ENCODE measurements around the gene ACAP3. TPM values are rescaled to one million over a fixed set of nuclear protein-coding genes. Genes with fewer than 3 reads are reported as not detected.

ACAP3 gene
- total RNA-seq, 1 experiment from 2014 or later, result 30.7 TPM

DNA sequence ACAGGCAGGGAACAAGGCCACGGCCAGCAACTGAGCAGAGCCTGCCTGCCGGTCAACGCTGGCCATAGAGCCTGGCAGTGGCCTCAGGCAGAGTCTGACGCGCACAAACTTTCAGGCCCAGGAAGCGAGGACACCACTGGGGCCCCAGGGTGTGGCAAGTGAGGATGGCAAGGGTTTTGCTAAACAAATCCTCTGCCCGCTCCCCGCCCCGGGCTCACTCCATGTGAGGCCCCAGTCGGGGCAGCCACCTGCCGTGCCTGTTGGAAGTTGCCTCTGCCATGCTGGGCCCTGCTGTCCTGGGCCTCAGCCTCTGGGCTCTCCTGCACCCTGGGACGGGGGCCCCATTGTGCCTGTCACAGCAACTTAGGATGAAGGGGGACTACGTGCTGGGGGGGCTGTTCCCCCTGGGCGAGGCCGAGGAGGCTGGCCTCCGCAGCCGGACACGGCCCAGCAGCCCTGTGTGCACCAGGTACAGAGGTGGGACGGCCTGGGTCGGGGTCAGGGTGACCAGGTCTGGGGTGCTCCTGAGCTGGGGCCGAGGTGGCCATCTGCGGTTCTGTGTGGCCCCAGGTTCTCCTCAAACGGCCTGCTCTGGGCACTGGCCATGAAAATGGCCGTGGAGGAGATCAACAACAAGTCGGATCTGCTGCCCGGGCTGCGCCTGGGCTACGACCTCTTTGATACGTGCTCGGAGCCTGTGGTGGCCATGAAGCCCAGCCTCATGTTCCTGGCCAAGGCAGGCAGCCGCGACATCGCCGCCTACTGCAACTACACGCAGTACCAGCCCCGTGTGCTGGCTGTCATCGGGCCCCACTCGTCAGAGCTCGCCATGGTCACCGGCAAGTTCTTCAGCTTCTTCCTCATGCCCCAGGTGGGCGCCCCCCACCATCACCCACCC lies 23.6 kb upstream of the ACAP3 start, which contains the start of gene TAS1R3:
TAS1R3 (plus strand) TSS at position 213 of the 898 bp plus-strand sequence; CDS start at position 279, 66 bp downstream.
- Histone ChIP-seq H3K4me1 (ENCODE audit: control insufficient read depth, insufficient read depth, low read length) (peaks cover 2% of the 10 kb centered on the region; the same call in 1 of the 2 replicates), H3K36me3 (ENCODE audit: control insufficient read depth, insufficient read depth, low read length) (no peaks in the 10 kb centered on the region), H3K27ac (ENCODE audit: low read length) (no peak within 1 kb of the TSS), H3K4me3 (ENCODE audit: low read depth in 2 of 2, low read length in 2 of 2) (no peak within 1 kb of the TSS), H3K27me3 (ENCODE audit: control insufficient read depth, insufficient read depth, low read length) (no peaks in the 10 kb centered on the region), H3K9me3 (ENCODE audit: control insufficient read depth, insufficient read depth, low read depth, low read length) (no peaks in the 10 kb centered on the region)
- ATAC-seq (peak; percentile 9; the same call in 1 of the 2 replicates), DNase-seq (ENCODE audit: low read depth, low spot score) (no peak)
- intact Hi-C loops (cut with micrococcal nuclease; ENCODE audit: unreplicated experiment), result no loop called here
- in situ Hi-C loops (cut with HindIII; ENCODE audit: low pct_unique_long_range_greater_than_20kb, low sequenced_read_pairs), result no loop called here
- ChIA-PET CTCF (no interaction called here), POLR2A (no interaction called here)
- TF ChIP-seq TCF7L2 (IDR thresholded peaks at IDR 0.05; ENCODE audit: low read depth, low read length) (no peak), POLR2AphosphoS5 (IDR thresholded peaks at IDR 0.05; ENCODE audit: low read depth, low read length) (no peak), SIN3A (IDR thresholded peaks at IDR 0.05; ENCODE audit: borderline replicate concordance, insufficient read depth, low read depth, low read length) (no peak)
- TF ChIP-seq, protein P1, sequence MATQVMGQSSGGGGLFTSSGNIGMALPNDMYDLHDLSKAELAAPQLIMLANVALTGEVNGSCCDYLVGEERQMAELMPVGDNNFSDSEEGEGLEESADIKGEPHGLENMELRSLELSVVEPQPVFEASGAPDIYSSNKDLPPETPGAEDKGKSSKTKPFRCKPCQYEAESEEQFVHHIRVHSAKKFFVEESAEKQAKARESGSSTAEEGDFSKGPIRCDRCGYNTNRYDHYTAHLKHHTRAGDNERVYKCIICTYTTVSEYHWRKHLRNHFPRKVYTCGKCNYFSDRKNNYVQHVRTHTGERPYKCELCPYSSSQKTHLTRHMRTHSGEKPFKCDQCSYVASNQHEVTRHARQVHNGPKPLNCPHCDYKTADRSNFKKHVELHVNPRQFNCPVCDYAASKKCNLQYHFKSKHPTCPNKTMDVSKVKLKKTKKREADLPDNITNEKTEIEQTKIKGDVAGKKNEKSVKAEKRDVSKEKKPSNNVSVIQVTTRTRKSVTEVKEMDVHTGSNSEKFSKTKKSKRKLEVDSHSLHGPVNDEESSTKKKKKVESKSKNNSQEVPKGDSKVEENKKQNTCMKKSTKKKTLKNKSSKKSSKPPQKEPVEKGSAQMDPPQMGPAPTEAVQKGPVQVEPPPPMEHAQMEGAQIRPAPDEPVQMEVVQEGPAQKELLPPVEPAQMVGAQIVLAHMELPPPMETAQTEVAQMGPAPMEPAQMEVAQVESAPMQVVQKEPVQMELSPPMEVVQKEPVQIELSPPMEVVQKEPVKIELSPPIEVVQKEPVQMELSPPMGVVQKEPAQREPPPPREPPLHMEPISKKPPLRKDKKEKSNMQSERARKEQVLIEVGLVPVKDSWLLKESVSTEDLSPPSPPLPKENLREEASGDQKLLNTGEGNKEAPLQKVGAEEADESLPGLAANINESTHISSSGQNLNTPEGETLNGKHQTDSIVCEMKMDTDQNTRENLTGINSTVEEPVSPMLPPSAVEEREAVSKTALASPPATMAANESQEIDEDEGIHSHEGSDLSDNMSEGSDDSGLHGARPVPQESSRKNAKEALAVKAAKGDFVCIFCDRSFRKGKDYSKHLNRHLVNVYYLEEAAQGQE (IDR thresholded peaks at IDR 0.05; ENCODE audit: insufficient read depth in 1 of 2, low read depth in 2 of 2, low read length in 1 of 2), result no peak
- TF ChIP-seq, protein P2, sequence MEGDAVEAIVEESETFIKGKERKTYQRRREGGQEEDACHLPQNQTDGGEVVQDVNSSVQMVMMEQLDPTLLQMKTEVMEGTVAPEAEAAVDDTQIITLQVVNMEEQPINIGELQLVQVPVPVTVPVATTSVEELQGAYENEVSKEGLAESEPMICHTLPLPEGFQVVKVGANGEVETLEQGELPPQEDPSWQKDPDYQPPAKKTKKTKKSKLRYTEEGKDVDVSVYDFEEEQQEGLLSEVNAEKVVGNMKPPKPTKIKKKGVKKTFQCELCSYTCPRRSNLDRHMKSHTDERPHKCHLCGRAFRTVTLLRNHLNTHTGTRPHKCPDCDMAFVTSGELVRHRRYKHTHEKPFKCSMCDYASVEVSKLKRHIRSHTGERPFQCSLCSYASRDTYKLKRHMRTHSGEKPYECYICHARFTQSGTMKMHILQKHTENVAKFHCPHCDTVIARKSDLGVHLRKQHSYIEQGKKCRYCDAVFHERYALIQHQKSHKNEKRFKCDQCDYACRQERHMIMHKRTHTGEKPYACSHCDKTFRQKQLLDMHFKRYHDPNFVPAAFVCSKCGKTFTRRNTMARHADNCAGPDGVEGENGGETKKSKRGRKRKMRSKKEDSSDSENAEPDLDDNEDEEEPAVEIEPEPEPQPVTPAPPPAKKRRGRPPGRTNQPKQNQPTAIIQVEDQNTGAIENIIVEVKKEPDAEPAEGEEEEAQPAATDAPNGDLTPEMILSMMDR (IDR thresholded peaks at IDR 0.05), result no peak
- no TSS peak for BruUV-seq (replicated peaks)

DNA sequence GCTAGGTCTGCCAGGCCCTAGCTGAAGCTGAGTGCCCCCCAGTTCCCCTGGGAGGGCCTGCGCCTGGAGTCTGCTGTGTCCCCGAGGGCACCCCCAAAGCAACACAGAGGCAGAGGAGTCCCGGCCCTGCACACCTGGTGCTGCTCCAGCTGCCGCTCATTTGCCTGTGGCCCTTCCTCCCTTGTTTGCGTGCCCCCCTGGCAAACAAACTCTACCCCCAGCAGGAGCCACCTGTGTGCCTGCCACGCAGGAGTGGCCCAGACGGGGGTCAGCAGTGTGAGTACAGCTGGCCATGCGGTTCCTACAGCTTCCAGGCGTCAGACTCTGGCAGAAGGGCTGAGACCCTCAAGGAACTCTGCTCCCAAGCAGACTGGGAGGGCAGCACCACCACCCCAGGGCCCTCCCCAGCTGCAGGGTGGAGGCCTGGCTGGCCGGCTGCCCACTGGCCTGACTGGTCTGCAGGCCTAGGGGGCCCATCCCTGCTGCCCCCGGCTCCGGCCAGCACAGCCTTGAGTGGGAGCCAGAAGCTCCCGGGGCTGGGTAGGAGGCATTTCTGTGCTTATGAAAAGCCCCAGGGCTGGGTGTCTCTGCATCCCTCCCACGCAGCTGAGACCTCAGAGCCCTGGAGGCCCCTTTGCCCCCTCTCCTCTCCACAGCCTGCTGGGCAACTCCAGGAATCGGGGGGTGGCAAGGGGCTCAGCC lies 22.8 kb upstream of the ACAP3 start:
- BruUV-seq (replicated peaks), result no TSS peak
- POLR2A ChIA-PET, result no interaction called here
- peaks cover 10% of the 10 kb centered on the region; the same call in 1 of the 2 replicates for H3K4me1 ChIP-seq (ENCODE audit: control insufficient read depth, insufficient read depth, low read length)

More for the DNA sequence above, 22.8 kb upstream of the ACAP3 start:
- no peak for DNase-seq (ENCODE audit: low read depth, low spot score)
- TF ChIP-seq, protein P2 (IDR thresholded peaks at IDR 0.05), result no peak
- TF ChIP-seq POLR2AphosphoS5 (IDR thresholded peaks at IDR 0.05; ENCODE audit: low read depth, low read length) (no peak), SIN3A (IDR thresholded peaks at IDR 0.05; ENCODE audit: borderline replicate concordance, insufficient read depth, low read depth, low read length) (no peak), TCF7L2 (IDR thresholded peaks at IDR 0.05; ENCODE audit: low read depth, low read length) (no peak)
- TF ChIP-seq, protein P1 (IDR thresholded peaks at IDR 0.05; ENCODE audit: insufficient read depth in 1 of 2, low read depth in 2 of 2, low read length in 1 of 2), result no peak
- no peak for ATAC-seq
- H3K27ac ChIP-seq (ENCODE audit: low read length), result no peak overlapping the region
- no peak overlapping the region for H3K4me3 ChIP-seq (ENCODE audit: low read depth in 2 of 2, low read length in 2 of 2)
- no peaks in the 10 kb centered on the region for H3K9me3 ChIP-seq (ENCODE audit: control insufficient read depth, insufficient read depth, low read depth, low read length)
- intact Hi-C loops (cut with micrococcal nuclease; ENCODE audit: unreplicated experiment), result no loop called here
- CTCF ChIA-PET, result no interaction called here
- in situ Hi-C loops (cut with HindIII; ENCODE audit: low pct_unique_long_range_greater_than_20kb, low sequenced_read_pairs), result no loop called here
- H3K27me3 ChIP-seq (ENCODE audit: control insufficient read depth, insufficient read depth, low read length), result no peaks in the 10 kb centered on the region
- H3K36me3 ChIP-seq (ENCODE audit: control insufficient read depth, insufficient read depth, low read length), result no peaks in the 10 kb centered on the region

Data from Panc1 (cell line).